GM21529 (cell line): ENCODE results near the gene GABBR1.

Source experiments
- ATAC-seq: cut with Tn5 transposase; IDR thresholded peaks from one replicate; pipeline ENCODE4 v1.9.1; 2021; ENCODE audit not compliant: unreplicated experiment

Gene GABBR1

GRCh38 chr6:29576056-29576455, 56.9 kb downstream of the GABBR1 start:
- no peak for ATAC-seq

- no peak for ATAC-seq
Observed at GRCh38 chr6:29567991-29568390, 65.0 kb downstream of the GABBR1 start.

- no peak for ATAC-seq
Observed at GRCh38 chr6:29567541-29567940, 65.4 kb downstream of the GABBR1 start.

- ATAC-seq: no peak
Observed at GRCh38 chr6:29566856-29567255, 66.1 kb downstream of the GABBR1 start.

GRCh38 chr6:29564875-29565274, 68.1 kb downstream of the GABBR1 start:
- no peak for ATAC-seq

- ATAC-seq: no peak
Observed at GRCh38 chr6:29563435-29563965, 69.5 kb downstream of the GABBR1 start.

- no peak for ATAC-seq
Observed at GRCh38 chr6:29561606-29562181, 71.3 kb downstream of the GABBR1 start.

GRCh38 chr6:29561091-29561490, 71.9 kb downstream of the GABBR1 start:
- no peak for ATAC-seq

GRCh38 chr6:29559524-29560287, 73.3 kb downstream of the GABBR1 start, which contains the start of gene UBD:
Gene UBD (minus strand): TSS chr6:29559732. CDS start chr6:29559701, 31 bp downstream.
- no peak for ATAC-seq

GRCh38 chr6:29558439-29559079, 74.4 kb downstream of the GABBR1 start:
- ATAC-seq: no peak

GRCh38 chr6:29557320-29557719, 75.7 kb downstream of the GABBR1 start:
- no peak for ATAC-seq

- ATAC-seq: no peak
Observed at GRCh38 chr6:29554764-29555163, 78.2 kb downstream of the GABBR1 start.

GRCh38 chr6:29553268-29554057, 79.5 kb downstream of the GABBR1 start:
- no peak for ATAC-seq

- peak; percentile 93 for ATAC-seq
Observed at GRCh38 chr6:29552512-29553051, 80.4 kb downstream of the GABBR1 start.

GRCh38 chr6:29547573-29547972, 85.4 kb downstream of the GABBR1 start:
- ATAC-seq: no peak

GRCh38 chr6:29537714-29538403, 95.1 kb downstream of the GABBR1 start:
- no peak for ATAC-seq

- no peak for ATAC-seq
Observed at GRCh38 chr6:29532320-29532951, 100.5 kb downstream of the GABBR1 start.

GRCh38 chr6:29531668-29532067, 101.3 kb downstream of the GABBR1 start:
- no peak for ATAC-seq

GRCh38 chr6:29530671-29531310, 102.2 kb downstream of the GABBR1 start:
- no peak for ATAC-seq
